HEK293 (cell line): ENCODE measurements around the gene GUCA2B.
A peak's percentile ranks its signal among the peaks of the same experiment; 100 is the strongest.

ENCODE experiments used
- CTCF ChIP-seq: fragments of 450-650 bp; formaldehyde crosslinking; IDR thresholded peaks from 2 replicates; pipeline ENCODE4 v1.5.1; 2016; ENCODE audit warnings: missing biosample characterization, missing genetic modification characterization
- HOXA7 ChIP-seq: sonication (generic); formaldehyde crosslinking; IDR thresholded peaks from 2 replicates; pipeline ENCODE4 v1.8.1; 2022; ENCODE audit warnings: missing genetic modification reagents, borderline replicate concordance
- MEIS1 ChIP-seq: sonication (generic); formaldehyde crosslinking; IDR thresholded peaks from 2 replicates; pipeline ENCODE4 v1.8.1; 2022; ENCODE audit warnings: missing genetic modification reagents, mild to moderate bottlenecking, borderline replicate concordance
- PBX3 ChIP-seq: sonication (generic); formaldehyde crosslinking; IDR thresholded peaks from 2 replicates; pipeline ENCODE4 v1.8.1; 2022; ENCODE audit warnings: mild to moderate bottlenecking, moderate library complexity, missing genetic modification reagents
- ZBTB7A ChIP-seq: fragments of 450-650 bp; formaldehyde crosslinking; IDR thresholded peaks from 2 replicates; pipeline ENCODE4 v1.5.1; 2016; ENCODE audit warnings: low read depth, missing biosample characterization, missing genetic modification characterization
- ZNF138 ChIP-seq: fragments of 450-650 bp; formaldehyde crosslinking; IDR thresholded peaks from 2 replicates; pipeline ENCODE4 v1.5.1; 2016; ENCODE audit warnings: missing biosample characterization, missing genetic modification characterization, borderline replicate concordance
- ZNF175 ChIP-seq: fragments of 450-650 bp; formaldehyde crosslinking; IDR thresholded peaks from 2 replicates; pipeline ENCODE4 v1.5.1; 2016; ENCODE audit warnings: missing biosample characterization, missing genetic modification characterization
- ZNF2 ChIP-seq: fragments of 450-650 bp; formaldehyde crosslinking; IDR thresholded peaks from 2 replicates; pipeline ENCODE4 v1.5.1; 2016; ENCODE audit warnings: missing biosample characterization, missing genetic modification characterization
- ZNF510 ChIP-seq: fragments of 450-650 bp; formaldehyde crosslinking; IDR thresholded peaks from 2 replicates; pipeline ENCODE4 v1.5.1; 2018; ENCODE audit warnings: mild to moderate bottlenecking, missing genetic modification characterization, missing biosample characterization; ENCODE audit not compliant: insufficient replicate concordance
- ZNF544 ChIP-seq: fragments of 450-650 bp; formaldehyde crosslinking; IDR thresholded peaks from 2 replicates; pipeline ENCODE4 v1.5.0; 2017; ENCODE audit warnings: missing biosample characterization, missing genetic modification characterization

GRCh38 chr1:42173155-42173933 lies 20.1 kb downstream of the GUCA2B start:
- TF ChIP-seq MEIS1 = no peak
- peak; percentile 81 for TF ChIP-seq CTCF (tag by site-specific recombination)
- TF ChIP-seq ZNF510 (tag by site-specific recombination) = no peak
- no peak for TF ChIP-seq ZNF2 (tag by site-specific recombination)
- TF ChIP-seq ZBTB7A (tag by site-specific recombination) = no peak
- no peak for TF ChIP-seq ZNF138 (tag by site-specific recombination)
- TF ChIP-seq HOXA7 (CRISPR knock-in tag) = no peak
- no peak for TF ChIP-seq ZNF544 (tag by site-specific recombination)
- TF ChIP-seq ZNF175 = no peak
- TF ChIP-seq PBX3 (CRISPR knock-in tag) = no peak
